CD4-positive, alpha-beta T cell treated with Interleukin-6 at 100 ng/mL for 8 hours (primary cell): ENCODE results near the gene FGFR4.
"Not testable (repeated sequence)": the region's sequence is repeated elsewhere in the genome, so short reads cannot be mapped to it uniquely, and the experiment has no call there.

ENCODE experiments used
- DNase-seq: peaks from one replicate; pipeline ENCODE4 v3.0.0-alpha.2; 2020; ENCODE audit warnings: mixed read lengths, low spot score

Gene FGFR4

DNA sequence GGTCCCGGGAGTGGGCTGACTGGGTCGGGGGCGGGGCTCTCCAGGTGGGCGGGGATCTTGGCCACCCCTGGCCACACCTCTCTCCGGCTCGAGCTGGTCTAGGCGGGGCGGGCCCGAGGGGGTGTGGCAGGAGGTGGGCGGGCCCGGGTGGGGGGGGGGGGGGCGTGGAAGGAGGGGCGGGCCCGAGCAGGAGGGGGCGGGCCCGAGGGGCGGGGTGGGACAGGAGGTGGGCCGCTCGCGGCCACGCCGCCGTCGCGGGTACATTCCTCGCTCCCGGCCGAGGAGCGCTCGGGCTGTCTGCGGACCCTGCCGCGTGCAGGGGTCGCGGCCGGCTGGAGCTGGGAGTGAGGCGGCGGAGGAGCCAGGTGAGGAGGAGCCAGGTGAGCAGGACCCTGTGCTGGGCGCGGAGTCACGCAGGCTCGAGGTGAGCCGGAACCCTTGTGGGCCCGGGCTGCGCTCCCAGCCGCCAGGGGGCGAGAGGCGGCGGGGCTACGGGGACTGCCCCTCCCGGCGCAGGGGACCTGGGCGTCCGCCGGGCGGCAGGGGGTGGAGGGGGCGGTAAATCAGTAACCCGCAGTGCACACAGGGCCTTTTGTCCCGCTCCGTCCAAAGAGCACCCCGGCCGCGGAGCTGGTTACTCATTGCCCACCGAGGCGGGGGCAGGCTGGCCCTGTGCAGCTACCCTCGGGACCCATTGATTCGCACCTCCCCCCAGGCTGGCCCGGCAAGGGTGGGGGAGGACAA is at the start of gene FGFR4:
FGFR4 (plus strand) TSS at position 262 of the 744 bp plus-strand sequence. CDS start 2,688 bp downstream, outside the sequence.
- peak; percentile 55 for DNase-seq

DNA sequence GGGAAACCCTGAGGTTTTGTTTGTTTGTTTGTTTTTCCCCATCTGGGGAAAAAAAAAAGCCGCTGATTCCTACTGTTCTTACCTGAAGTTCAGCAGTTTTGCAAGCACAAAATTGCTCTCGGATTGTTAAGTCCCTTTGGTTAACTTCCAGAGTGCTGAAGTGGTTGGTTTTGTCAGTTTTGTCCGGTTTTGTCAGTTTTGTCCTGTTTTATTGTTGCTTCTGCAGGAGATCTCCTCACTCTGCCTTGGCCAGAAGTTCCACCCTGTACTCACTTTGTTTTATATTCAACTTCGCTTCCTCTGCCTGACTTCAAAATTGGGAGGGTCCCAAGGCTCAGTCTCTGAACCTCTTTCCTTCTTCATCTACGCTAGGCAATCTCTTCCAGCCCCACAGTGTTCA is 49.8 kb upstream of the FGFR4 start:
- no peak for DNase-seq

DNA sequence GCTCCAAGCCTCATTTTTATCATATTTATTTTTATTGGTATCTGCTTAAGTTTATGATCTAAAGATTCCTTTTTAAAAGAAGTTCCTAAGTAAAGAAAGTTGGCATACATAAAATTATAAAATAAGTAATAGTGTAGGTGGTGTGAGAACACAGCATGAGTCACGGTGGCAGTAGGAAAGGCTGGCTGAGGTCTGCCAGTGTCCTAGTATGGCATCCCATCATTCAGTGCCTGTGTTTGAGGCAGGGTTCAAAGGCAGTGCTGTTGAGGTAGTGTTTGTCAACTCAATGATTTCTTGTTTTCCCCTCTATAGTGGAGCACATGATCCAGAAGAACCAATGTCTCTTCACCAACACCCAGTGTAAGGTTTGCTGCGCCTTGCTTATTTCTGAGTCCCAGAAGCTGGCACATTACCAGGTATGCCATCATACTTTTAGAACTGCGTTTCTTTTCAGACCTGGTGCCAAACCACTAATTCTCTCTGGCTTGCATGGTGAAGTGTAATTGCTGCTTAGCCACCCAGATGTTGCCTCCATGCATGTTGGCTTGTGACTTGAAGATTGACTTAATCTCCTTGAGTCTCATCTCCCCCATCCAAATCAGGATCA is 45.8 kb upstream of the FGFR4 start:
- no peak for DNase-seq

GRCh38 chr5:177041936-177042335 is 44.8 kb upstream of the FGFR4 start:
- no peak for DNase-seq

GRCh38 chr5:177043114-177043513 is 43.6 kb upstream of the FGFR4 start:
- DNase-seq: no peak

- DNase-seq: no peak
Observed at GRCh38 chr5:177043958-177044357, 42.8 kb upstream of the FGFR4 start.

GRCh38 chr5:177044641-177045040 is 42.1 kb upstream of the FGFR4 start:
- no peak for DNase-seq

GRCh38 chr5:177045631-177046030 is 41.1 kb upstream of the FGFR4 start:
- DNase-seq: no peak

DNA sequence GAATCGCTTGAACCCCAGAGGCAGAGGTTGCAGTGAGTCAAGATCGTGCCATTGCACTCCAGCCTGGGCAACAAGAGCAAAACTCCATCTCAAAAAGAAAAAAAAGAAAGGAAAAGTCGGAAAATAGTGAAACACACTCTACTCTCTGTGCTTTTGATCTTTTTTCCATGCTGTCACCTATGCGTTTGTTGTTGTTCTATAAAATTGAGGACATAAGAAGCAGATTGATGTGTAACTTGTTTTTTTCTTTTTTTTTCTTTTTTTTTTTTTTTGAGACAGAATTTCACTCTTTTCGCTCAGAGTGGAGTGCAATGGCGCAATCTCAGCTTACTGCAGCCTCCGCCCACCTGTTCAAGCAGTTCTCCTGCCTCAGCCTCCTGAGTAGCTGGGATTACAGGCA is 38.2 kb upstream of the FGFR4 start:
- DNase-seq: not testable (repeated sequence)

DNA sequence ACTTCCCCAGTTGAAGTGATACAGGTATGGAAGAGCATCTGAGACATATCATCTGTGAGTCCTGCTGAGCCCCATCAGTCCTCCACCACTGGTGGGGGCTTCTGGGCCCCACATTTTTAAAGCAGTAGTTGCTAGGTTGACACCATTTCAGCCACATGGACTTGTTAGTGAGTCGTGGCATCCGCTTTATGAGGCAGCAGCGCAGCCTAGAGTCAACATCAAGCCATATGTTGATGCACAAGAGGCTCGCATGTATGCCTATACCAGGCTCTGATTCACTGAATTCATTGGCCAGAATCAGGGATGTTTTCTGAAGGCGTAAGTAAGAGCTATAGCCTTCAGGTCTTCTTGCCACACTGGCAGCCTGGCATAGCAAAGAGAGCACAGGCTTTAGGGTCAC is 37.4 kb upstream of the FGFR4 start:
- DNase-seq: no peak

DNA sequence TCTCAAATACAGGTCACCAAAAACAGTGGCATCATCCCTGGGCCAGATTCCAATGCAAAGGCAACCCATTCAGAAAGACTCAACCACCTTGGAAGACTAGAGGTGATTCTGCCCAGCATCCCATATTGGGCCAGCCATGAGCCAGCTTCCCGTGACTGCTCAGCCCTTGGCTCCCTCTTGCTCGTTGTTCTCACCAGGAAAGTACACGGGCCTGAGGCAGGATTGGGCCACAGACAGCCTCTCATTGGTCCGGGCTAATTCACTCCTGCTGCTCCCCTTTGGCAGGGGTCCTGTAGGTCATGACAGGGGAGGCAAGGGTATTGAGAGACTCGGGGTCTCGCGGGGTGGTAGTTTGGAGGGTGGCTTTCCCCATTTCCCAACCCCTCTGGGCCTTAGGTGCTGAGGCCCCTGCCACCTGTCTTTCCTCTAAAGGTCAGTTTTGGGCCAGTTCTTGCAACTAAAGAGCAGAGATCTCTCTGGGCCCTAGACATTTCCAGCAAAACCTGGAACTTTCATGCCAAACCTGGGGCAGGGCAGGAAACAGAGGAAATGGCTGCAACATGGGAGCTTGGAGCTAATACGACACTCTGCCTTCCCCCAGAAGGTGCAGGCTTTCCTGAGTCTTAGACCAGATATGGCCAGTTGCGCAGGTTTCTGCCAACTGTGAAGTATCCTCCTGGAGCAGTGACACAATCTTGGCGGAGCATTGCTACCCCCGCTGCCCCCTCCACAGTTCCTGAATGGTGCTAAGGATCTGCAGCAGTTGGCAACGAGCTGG is 22.0 kb upstream of the FGFR4 start:
- DNase-seq: no peak

GRCh38 chr5:177065491-177065890 is 21.2 kb upstream of the FGFR4 start:
- no peak for DNase-seq

DNA sequence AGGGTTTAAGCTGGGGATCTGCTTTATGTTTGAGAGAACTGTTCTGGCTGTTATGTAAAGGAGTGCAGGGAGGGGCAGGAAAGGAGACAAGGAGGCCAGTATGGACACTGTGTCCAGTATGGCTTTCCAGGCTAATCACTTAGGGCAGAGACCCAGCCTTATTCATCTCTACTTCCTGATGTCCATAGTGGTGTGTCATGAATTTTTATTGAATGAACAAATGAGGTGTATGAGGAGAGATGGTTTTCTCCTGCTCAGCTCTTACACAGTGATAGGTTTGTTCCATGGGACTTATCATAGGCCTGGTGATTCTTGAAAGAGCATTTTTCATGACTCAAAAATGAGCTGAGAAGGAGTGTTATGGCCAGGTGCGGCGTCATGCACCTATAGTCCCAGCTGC is 20.5 kb upstream of the FGFR4 start:
- DNase-seq: no peak

DNA sequence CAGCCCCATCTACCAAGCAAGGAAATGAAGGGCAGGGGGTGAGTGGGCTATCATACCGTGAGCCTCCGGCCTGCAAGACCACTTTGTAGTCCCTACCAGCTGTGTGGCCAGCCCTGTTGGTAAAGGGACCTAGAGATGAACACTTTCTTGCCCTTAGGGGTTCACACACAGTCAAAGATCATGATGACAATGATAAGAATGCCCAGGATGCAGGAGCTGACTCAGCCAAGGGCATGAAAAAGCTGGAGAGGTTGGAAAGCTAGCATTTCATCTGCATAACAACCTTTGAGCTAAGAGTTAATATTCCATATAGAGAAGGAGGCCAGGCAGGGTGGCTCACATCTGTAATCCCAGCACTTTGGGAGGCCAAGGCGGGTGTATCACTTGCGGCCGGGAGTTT is 19.2 kb upstream of the FGFR4 start:
- no peak for DNase-seq

- DNase-seq: no peak
Observed at GRCh38 chr5:177070536-177071191, 16.1 kb upstream of the FGFR4 start.

DNA sequence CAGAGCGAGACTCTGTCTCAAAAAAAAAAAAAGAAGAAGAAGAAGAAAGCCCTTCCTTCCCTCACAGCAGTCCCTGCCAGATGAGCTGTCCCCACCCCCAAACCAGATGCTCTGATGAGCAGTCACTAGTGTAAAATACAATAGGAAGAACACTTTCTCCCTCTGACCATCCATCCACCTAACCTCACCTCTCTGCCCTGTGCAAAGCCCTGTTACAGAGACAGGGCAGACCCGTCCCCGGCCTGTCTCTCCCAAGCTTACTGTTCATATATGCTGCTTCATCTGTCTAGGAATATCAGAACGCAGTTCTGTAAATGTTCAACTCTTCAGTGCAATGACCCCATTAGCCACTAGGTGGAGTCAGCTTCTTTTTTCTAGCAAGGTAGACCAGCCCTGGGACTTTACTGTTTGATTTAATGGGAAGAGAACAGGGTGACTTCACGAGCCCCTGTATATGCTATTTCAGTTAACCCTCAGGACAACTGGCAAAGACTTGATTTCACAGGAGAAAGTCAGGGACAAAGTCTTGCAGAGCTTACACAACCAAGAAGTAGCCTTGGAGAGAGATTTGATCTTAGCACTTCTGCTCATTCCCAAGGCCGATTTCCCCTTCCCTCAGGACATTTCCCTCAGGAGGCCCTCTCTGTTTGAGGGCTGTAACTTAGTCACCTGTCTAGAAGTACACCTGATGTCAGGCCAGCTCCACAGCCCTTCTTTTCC is 14.9 kb upstream of the FGFR4 start:
- DNase-seq: peak; percentile 66

GRCh38 chr5:177077335-177077734 is 9.4 kb upstream of the FGFR4 start:
- no peak for DNase-seq

- no peak for DNase-seq
Observed at GRCh38 chr5:177079606-177080005, 7.1 kb upstream of the FGFR4 start.

- no peak for DNase-seq
Observed at GRCh38 chr5:177080265-177080664, 6.5 kb upstream of the FGFR4 start.

DNA sequence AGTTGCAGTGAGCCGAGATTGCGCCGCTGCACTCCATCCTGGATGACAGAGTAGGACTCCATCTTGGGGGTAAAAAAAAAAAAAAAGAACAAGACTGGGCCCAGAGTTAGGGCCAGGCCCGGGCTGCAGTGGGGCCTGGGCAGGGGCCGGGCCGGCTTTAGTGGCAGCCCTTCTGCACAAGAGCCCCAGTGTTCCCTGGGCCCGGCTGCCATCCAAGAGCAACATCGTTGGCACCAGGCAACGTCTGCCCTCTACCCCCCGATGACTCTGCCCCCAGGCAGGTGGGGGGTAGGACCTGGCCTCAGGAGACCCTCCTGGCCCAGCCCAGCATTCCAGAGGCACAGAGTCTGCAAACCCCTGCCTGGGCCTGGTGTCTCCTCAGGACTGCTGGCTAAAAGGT is 4.9 kb upstream of the FGFR4 start:
- no peak for DNase-seq

- no peak for DNase-seq
Observed at GRCh38 chr5:177083357-177083756, 3.4 kb upstream of the FGFR4 start.

DNA sequence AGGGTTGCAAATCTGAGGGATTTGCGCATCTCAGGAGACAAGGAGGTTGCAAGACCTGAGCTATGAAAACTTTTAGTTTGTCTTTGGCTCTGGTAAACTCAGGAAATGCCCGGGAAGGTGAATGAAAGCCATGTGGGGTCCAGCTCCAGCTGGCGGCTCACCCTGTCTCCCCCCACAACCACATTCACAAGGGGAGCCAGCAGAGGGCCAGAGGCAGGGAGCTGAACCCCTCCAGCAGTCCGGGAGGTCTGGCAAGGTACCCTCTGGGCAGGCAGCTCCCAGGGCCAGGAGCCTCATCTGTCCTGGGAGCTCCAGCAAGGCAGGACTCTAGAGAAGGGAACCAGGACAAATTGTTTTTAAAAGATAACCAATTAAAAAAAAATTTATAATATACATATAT is 2.5 kb upstream of the FGFR4 start:
- no peak for DNase-seq
